Stimulated activated CD8-positive, alpha-beta memory T cell treated with anti-CD3 and anti-CD28 coated beads, Interleukin-12 subunit alpha, Interleukin-12 subunit beta, amount 100 ng/mL, for 24 hours (primary cell): Measurements from ENCODE around the gene SLX4IP.

Source experiments
- DNase-seq: peaks from one replicate; pipeline ENCODE4 v3.0.0-alpha.2; 2020; ENCODE audit errors: extremely low read depth

Gene SLX4IP

DNA sequence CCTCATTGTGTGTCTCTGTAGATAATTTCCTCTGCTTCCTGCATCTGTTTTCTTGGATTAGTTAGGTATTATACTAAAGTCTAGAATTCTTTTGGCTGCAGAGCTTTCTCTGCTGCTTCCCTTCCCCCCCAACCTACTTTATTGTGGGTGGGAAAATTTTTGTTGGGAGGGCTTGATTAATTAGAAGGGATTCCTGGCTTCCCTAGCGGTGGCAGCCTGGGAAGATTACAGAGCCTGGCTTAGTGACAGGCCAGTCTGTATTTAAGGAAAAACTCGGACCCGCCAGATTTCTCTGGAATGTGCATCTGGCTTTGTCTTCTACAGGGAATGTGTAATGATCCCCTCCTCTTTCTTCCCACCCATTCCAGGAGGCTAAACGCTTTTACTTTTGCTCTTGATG lies 31.2 kb downstream of the SLX4IP start:
- no peak for DNase-seq

DNA sequence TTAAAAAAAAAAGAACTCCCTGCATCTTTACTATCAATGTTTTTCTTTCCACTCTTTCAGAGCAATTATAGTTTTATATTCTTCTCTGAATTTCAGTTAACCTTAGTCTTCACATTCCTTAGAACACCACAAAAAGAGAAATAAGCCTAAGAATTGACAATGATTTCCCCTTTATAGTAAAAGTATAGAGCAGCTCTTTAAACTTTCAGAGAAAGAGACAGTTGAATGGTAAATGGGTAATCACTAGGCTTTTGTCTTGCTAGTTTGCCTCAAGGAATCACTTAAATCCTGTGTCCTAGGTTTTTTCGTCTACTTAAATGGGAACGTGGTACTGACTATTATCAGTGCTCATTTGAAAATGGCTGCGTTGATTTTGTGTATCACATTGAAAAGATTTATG lies 31.8 kb downstream of the SLX4IP start:
- no peak for DNase-seq

DNA sequence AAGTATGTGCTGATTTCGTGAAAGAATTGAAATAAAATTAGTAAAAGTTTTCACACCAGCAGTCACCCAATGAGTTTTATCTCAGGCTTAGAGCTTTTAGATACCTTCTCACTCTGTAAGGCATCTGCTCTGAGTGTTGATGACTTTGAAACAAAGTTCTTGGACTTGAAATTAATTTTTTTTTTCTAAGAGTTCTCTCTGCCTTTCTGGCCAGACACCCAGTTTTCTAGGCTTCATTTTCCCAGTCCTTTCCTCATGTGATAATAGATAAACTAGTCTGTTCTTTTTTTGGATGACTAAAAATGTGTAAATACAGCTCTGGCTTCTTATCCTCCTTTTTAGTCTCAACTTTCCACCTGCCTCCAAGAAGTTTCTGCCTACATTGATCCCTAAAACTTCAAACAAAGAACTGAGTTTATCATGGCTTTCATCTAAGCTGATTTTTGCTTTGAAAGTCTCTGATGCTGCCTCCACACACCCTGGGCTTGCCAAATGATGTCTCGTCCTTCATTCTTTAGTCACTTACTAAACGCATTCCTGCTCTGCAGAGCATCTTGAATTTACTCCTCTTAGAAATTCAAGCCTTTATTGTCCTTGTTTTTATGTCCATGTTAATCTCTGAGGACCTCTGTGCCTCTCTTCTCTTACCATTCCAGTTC lies 32.7 kb downstream of the SLX4IP start:
- DNase-seq: no peak

DNA sequence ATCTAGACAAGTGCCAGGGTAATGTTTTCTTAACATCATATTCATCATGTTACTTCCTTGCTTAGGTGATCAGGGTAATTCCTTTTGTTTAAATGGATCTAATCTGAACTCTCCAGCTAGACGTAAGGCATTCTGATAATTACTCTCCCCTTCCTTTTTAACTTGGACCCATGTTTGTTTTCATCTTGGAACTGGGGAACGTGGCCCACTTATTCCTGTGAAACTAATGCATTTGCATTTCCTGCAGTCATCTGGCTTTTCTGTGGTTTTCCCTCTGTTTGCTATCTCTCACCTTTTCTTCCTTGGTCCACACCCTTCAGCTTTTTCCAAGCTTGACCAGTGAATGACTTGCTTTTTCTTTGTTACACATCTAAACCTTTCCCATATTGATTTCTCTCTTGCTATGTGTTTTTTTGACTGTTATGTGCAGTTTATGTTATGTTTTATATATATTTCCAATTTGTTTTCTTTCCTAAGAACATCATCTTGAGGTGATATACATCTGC lies 33.3 kb downstream of the SLX4IP start:
- DNase-seq: no peak

DNA sequence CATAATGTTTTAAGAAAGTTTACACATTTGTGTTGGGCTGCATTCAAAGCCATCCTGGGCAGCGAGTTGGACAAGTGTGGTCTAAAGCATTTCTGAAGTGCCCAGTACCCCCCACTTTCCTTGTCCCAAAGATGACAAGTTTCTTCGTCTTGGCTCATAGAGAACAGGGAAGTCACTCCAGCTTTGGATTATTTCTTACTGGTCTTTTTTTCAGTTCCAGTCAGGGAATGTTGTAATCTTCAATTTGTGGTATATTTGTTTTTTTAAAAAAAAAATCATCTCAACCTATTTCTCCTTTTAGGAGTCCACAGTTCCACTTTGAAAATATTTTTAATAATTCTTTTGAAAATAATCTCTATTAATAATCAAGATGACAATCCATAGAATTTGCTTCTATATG lies 34.0 kb downstream of the SLX4IP start:
- DNase-seq: no peak

DNA sequence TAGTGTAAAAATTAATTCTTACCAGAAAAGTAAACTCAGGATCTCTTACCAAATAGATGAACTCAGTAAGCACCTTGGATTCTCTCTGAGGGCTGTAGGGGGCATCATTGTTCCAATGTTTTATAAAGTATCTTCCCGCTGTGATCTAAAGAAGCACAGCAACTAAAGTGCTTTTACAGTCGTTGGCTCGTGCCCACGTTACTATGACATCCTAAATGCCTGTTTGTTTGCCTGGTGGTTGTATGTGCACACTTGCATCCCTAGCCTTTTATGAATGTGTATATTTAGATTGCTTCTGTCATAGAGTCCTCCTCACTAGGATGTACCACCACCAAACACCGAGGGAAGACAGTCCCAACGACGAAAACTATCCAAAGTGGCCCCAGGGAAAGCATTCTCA lies 34.5 kb downstream of the SLX4IP start:
- no peak for DNase-seq

DNA sequence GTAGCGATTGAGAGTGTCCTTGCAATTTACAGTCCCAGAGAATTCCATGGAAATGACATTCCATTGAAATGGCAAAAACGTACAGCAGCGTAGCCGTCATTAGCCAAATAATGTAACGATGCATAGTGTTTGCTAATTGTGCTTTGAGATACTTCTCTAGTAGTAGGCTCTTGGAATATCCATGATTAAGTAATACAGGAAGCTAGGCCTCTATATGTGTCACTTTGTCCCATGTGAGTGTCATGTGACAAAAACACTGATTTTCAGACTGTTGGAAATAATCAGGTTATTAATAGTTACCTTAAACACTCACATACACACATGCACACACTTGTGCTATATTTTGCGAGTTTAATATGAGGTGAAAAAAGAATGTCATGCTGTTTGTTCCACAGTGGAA lies 35.2 kb downstream of the SLX4IP start:
- DNase-seq: no peak

DNA sequence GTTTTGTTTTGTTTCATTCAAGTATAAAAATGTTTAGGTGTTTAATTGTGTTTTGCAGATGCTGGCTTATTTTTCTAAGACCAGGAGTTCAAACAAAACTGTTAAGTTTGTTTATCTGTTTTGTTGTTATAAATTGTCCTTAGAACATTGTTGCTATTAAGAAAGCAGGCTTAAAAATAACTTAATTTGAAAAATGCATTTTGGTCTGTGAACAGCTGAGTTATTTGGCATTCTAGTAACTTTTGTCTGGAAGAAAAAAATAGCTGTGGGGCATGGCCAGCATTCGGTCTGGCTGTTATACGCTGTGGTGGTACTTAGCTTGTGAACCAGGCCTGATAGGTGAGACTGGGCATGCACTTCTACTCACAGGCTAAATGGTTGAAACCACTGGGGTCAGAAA lies 37.8 kb downstream of the SLX4IP start:
- no peak for DNase-seq

DNA sequence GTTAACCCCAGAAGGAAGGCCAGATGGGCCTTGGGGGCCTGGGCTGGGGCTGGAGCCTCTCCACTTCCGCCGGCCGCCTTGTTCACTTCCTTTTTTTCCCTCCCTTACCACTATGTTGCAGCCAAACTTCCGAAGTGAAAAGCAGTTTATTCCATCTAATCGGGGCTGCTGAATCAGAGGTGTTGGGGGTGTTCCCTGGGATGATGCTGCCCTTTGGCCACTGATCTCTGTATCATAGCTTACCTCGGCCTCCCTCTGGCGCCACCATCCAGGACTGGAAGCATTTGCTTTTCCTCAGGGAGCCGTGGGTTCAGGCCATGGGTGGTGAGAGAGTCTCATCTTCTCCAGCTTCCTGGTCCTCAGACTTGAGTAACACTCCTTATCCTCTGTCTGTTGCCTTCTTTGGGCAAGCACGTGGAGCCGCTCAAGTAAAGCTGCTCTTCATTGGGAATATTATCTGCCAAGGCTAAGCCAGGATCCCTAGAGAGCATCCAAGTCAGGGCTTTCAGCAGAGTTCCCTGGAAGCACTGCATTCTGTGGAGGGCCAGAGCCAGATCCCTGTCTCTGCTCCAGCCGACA lies 39.6 kb downstream of the SLX4IP start:
- no peak for DNase-seq

DNA sequence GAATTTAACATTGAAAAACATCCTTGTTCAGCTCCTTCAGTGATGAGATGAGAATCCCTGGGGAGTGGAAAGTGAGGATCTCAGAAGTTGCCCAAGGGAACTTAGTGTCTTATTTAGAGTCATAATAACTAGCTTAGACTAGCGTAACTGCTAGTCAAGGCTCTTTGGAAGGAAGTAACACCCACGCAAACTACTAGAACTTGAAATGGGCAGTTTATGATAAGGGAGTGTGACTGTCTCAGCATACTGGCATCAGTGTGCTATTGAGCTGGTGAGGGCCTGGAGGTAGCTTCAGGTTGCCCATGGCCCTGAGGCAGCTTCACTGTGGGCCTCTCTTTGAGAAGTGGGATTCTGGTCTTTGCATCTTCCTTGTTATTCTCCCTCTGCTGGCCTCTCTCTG lies 40.1 kb downstream of the SLX4IP start:
- no peak for DNase-seq

DNA sequence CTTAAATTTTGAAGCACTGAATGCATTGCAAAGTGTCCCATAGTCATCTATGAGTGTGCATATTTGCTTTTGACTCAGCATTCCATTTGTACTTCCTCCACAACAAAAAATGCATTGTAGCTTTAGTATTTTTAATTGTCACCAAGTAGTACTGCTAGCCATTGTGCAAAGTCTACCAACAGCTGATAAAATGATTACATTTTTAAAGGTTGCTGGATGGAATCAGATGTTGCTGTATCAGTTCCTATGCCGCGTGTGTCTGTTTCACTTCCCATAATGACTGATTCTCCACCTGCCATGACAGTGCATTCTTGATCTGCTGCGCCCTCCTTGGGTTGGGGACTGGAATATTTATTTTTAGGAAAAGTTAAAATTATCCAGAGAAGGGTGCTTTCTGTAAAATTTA lies 41.2 kb downstream of the SLX4IP start:
- no peak for DNase-seq

DNA sequence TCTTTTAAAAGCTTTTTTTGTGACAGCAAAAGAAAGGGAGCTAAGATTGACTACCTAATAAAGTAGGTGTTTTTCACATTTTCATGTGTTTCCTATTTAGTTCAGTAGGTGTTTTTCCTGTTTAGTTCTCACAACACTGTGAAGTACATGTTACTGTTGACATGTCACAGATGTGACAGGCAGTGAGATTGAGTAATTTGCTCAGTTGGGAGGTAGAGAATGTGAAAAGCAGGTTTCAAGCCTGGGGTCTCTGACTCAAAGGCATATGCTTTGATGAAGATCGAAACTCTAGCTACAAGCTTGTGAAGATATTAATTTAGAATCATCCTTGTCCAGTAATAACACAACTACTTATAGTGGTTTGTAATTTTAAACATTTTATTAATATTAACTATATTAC lies 43.1 kb downstream of the SLX4IP start:
- no peak for DNase-seq

DNA sequence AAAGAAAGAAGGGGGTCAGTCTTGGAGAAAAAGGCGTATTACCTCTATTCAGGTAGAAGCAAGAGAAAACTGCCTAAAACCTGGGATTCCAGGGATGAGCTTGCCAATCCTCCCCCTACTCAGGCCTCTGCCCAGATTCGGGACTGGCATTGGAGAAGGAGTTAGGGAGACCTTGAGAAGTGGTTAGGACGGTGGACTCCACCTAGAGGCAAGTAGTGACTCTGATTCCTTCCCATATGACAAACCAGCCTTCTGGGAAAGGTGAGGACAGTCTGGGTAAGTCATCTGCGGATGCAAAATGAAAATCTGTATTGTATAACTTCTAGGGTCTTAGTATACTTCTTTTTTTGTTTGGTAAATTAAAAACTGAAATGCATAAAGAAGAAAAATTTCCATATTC lies 43.8 kb downstream of the SLX4IP start:
- DNase-seq: no peak

DNA sequence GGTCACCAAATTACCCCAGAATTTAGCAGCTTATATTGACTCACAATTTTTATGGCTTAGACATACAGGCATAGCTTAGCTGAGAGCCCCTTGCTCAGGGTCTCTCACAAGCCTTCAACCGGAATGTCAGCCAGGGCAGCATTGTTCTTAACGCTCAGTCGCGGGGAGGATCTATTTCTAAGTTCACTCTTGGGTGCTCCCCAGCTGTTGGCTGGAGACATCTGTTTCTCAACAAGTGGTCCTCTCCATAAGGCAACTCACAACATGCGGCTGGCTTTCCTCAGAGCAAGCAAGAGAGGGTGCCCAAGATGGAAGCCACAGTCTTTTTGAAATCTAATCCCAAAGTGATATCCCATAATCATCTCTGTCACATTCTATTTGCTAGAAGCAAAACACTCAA lies 46.6 kb downstream of the SLX4IP start:
- no peak for DNase-seq

DNA sequence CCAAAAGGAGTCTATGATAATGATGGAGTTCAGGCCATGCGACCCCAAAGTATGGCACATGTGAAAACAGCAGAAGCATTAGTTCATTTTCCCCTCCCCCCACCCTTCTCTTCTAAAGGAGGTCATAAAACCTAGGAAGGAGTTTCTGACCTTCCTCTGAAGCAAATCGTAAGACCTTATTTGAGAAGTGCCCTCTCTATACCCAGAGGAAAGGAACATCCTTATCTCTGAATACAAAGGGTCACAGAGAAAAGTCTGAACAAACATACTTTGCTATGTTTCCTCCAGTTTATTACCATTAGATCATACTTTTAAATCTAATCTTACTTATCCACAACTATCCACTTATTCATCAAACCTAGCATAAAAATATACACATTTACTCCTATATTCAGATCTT lies 48.6 kb downstream of the SLX4IP start:
- DNase-seq: no peak

DNA sequence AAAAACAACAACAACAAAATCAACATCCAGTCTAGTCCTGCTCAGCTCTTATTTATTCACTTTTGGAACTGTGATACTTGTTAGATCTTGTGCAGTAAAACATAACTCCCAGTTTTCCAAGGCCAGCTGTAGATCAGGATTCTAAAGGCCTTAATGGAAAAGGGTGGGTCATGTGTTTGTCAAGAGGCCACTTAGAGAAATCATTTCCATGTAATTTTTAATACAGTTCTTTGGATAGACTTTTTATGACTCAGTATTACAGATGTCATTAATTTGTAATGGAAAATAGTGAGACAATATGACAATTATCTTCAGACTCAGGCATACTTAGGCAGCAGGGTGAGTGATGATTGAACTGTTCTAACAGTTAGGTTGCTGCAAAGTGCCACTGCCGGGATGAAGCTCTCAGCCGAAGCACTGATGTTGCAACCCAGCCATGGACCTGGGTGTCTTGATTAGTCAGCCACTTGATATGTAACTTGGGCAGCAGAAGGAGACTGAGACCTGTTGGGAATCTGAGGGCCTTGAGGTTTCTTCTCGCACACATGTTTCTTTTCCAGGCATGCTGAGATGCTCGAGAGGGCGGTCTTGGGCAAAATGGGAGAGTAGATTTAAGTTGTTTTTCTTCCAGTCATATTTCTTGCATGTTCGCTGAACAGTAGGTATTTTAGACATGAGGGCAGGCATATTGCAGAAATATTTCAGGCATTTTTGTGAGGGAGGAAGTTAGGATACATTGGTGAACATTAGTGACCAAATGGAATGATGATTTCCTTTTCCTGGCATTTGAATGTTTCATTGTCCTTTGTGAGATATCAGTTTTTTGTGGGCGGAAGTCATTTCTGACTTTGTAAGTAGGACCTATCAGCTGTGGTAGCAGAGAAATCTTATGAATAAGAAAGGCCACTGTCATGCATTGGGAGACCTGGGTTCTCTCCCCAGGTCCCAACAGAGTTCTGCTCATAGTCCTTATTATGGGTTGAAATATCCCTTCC lies 52.3 kb downstream of the SLX4IP start:
- no peak for DNase-seq

DNA sequence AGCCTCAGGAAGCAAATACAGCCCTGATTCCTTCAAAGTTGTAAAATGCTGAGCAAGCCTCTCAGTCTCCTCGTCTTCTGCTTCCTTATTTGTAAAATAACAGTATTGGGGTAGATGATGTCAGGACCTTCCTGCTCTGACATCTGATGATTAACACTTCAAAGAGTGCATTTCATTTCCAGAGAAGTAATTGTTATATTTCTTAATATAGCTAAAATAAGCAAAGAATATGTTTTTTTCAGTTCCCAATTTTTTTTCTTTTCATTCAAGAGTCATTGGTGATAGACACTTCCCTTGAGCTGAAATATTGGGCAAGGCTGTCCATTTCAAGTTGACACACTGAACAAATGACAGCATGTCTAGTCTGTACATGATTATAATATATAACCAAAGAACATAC lies 53.4 kb downstream of the SLX4IP start:
- DNase-seq: no peak

DNA sequence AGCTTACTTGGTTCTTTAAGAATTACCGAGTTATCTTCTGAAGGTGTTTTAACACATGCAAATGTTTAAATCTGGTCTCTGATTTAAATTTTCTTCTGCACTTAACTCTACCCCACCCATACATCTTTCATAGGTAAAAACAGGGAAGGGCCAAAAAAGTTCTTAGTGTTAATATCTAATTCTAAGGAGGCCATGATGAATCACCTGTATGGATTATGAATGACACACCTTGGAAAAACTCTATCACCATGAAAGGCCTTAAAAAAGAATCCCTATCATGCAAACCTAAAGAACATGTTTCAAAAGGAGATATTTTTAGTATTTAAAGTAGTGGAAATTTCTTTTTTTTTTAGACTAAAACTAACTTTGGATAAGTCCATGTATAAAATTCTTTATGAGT lies 54.7 kb downstream of the SLX4IP start:
- DNase-seq: no peak

DNA sequence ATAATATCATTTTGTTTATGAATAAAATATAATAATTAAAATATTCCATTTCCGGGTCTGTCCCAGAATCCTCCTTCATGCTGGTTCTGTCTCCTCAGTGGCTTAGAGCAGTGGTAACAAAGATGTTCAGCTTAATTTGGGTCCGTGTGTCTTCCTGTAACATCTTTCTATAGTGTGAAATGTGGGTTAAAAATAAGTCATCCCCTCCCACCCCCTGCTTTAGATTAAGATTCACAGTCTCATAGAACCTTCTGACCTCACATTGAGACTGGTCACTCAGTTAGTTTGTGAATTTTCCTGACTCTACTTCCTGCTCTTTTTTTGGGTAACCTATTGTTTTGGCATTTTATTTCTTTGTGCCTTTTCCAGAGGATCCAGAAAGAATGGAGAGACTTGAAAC lies 55.2 kb downstream of the SLX4IP start:
- DNase-seq: no peak

DNA sequence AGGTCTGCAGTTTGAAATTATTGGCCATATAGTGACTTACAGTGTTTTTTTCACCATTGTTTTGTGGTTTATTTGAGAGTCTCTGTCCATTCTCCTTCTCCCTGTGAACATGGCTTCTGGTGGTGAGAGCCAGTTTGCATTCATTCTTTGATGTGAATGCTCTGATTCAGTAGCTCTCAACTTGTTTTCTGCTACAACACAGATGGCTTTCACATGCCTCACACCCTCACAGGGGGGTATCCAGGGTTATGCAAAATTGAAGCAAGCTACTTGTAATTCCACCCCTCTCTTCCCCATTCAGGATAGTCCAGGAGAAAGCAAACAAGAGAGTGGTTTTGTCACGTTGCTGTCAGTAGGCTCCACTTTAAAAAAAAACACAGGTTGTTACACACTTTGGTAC lies 55.6 kb downstream of the SLX4IP start:
- no peak for DNase-seq

DNA sequence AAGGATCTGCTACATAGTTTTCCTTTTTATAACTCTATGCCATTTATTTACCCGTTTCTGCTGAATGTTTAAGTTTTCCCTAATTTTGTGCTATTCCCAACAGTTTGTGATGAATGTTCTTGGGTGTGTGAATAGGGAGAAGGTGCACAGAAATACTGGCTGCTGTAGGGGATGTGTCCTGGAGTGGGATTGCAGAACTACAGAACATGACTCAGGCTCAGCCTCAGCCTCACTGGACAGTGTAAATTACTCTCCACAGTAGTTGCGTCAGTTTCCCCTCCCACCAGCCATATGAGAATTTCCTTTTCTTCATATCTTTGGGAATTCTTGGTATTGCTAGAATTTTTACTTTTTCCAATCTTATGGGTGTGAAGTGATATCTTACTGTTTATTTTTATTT lies 57.0 kb downstream of the SLX4IP start:
- no peak for DNase-seq

DNA sequence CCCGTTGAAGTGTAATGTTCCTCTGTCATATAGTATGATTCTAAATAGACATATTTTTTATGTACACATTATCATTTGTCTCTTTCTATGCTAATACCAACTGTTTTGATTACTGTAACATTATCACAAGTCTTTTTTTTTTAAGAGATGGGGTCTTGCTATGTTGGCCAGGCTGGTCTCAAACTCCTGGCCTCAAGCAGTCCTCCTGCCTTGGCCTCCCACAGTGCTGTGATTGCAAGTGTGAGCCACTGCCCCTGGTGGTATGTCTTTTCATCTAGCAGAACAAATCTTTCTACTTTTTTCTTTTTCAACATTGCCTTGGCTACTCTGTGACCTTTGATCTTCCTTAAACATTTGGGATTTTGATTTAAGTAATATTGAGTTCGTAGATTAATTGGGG lies 57.7 kb downstream of the SLX4IP start:
- DNase-seq: no peak

DNA sequence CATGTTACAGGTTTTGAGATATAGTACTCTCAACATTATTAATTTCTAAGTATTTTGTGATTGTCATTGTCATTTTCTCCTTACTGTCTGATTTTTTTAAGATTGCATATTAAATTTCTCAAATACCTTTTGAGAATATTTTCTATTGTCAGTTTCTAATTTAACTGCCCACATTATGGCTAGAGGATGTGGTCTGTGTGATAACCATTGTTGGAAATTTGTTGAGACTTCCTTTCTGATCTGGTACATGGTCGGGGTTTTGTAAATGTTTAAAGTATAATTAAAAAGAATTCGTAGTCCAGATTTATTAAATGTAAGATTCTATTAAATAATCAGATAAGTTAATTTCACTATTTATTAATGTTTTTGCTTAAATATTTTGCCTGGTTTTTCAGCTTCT lies 60.1 kb downstream of the SLX4IP start:
- no peak for DNase-seq
